HepG2 (cell line): ENCODE measurements around the gene HDGFL2. TPM values are rescaled to one million over a fixed set of nuclear protein-coding genes. Genes with fewer than 3 reads are reported as not detected.
A peak's percentile ranks its signal among the peaks of the same experiment; 100 is the strongest.

ENCODE experiments used
- ATAC-seq: fragments of 200-7000 bp; cut with Tn5 transposase; 3 replicates; pipeline ENCODE4 v1.9.1; 2020; ENCODE audit warnings: mild to moderate bottlenecking, moderate library complexity
- BruUV-seq: library from RNA; stranded (reverse); fragments of 400-500 nt; replicated peaks from 2 replicates; lab custom pipeline; 2021; lab: Mats Ljungman, UMichigan
- CTCF ChIA-PET: fragments of 300-600 bp; formaldehyde crosslinking; extraction: SDS; loops from one replicate; lab custom pipeline; 2021; ENCODE audit warnings: low total read pairs, inconsistent platforms, low intra/inter-chr PET ratio; lab: Yijun Ruan, JAX
- POLR2A ChIA-PET: fragments of 350-600 bp; sonication (Branson Sonifier 250); formaldehyde crosslinking; loops from one replicate; lab custom pipeline; 2020; ENCODE audit warnings: antibody characterized with exemption, inconsistent platforms; lab: Yijun Ruan, JAX
- DNase-seq: peaks from one replicate; pipeline ENCODE4 v3.0.0-alpha.2; 2015; ENCODE audit warnings: low spot score
- FAIRE-seq: peaks from 3 replicates; lab custom pipeline; 2011; peaks lifted over from hg19 to GRCh38; lab: Jason Lieb, UNC
- H2AFZ ChIP-seq: one replicate; pipeline ENCODE4 v1.6.1; 2011; ENCODE audit warnings: low read length, inconsistent platforms
- H3K27ac ChIP-seq: fragments of 300-600 bp; 3 replicates; pipeline ENCODE4 v1.8.0; 2011; ENCODE audit warnings: mixed run types, mild to moderate bottlenecking, mixed read lengths, low read length, inconsistent platforms; ENCODE audit not compliant: insufficient read depth; ENCODE audit errors: extremely low read length
- H3K27me3 ChIP-seq, 2 experiments: fragments of 200-600 bp in 1 of 2; 2 replicates in 1 of 2; 3 replicates in 1 of 2; pipeline versions ENCODE4 v1.6.0 to v1.8.0; 2011; ENCODE audit warnings: low read length in 2 of 2, mild to moderate bottlenecking in 2 of 2, moderate library complexity in 2 of 2, inconsistent platforms in 1 of 2; ENCODE audit not compliant: insufficient read depth in 2 of 2, control insufficient read depth in 1 of 2
- H3K36me3 ChIP-seq, 2 experiments: fragments of 200-600 bp in 1 of 2; replicated peaks in 1 of 2; 2 replicates in 1 of 2; 3 replicates in 1 of 2; pipeline versions ENCODE4 v1.5.1 to v1.8.0; 2011; ENCODE audit warnings: low read length in 2 of 2, inconsistent platforms in 1 of 2; ENCODE audit not compliant: insufficient read depth in 2 of 2, control insufficient read depth in 1 of 2
- H3K4me1 ChIP-seq: 2 replicates; pipeline ENCODE4 v1.5.1; 2012; ENCODE audit warnings: low read length, inconsistent platforms; ENCODE audit not compliant: insufficient read depth
- H3K4me2 ChIP-seq: 2 replicates; pipeline ENCODE4 v1.6.0; 2011; ENCODE audit warnings: low read depth, low read length, inconsistent platforms
- H3K4me3 ChIP-seq, 3 experiments: fragments of 200-600 bp in 1 of 3; sonication (generic), shearing (Covaris generic) in 1 of 3; replicated peaks in 1 of 3; 2 replicates each; pipeline ENCODE4 v1.5.1; 2011 to 2016; ENCODE audit warnings: low read length in 3 of 3, inconsistent platforms in 2 of 3, low read depth in 2 of 3, mild to moderate bottlenecking in 2 of 3, control low read depth in 1 of 3, mixed read lengths in 1 of 3; ENCODE audit not compliant: insufficient read depth in 1 of 3
- H3K79me2 ChIP-seq: one replicate; pipeline ENCODE4 v1.6.1; 2011; ENCODE audit warnings: low read length, inconsistent platforms; ENCODE audit not compliant: insufficient read depth
- H3K9ac ChIP-seq: 2 replicates; pipeline ENCODE4 v1.6.0; 2011; ENCODE audit warnings: mild to moderate bottlenecking, low read depth, low read length, inconsistent platforms; ENCODE audit not compliant: insufficient read depth
- H3K9me3 ChIP-seq: 2 replicates; pipeline ENCODE4 v1.5.1; 2012; ENCODE audit warnings: mild to moderate bottlenecking, low read length
- H4K20me1 ChIP-seq: 2 replicates; pipeline ENCODE4 v1.6.0; 2011; ENCODE audit warnings: inconsistent platforms, mild to moderate bottlenecking, low read length, moderate library complexity; ENCODE audit not compliant: insufficient read depth
- IRF2 ChIP-seq: IDR thresholded peaks from 2 replicates; pipeline ENCODE4 v1.6.1; 2018; ENCODE audit warnings: missing genetic modification reagents, missing compliant biosample characterization
- PCBP1 ChIP-seq: fragments of 200-400 bp; formaldehyde crosslinking; IDR thresholded peaks from 2 replicates; pipeline ENCODE4 v1.6.1; 2017; ENCODE audit warnings: mild to moderate bottlenecking, low read depth, low read length, borderline replicate concordance
- SIX1 ChIP-seq: sonication (generic); formaldehyde crosslinking; IDR thresholded peaks from 2 replicates; pipeline ENCODE4 v1.4.0; 2020; ENCODE audit warnings: missing genetic modification reagents, borderline replicate concordance
- STAG1 ChIP-seq: sonication (generic); formaldehyde crosslinking; IDR thresholded peaks from 2 replicates; pipeline ENCODE4 v1.4.0; 2020; ENCODE audit warnings: missing genetic modification reagents
- ZFP36 ChIP-seq: fragments of 150-350 bp; IDR thresholded peaks from 2 replicates; pipeline ENCODE4 v1.6.1; 2018; ENCODE audit warnings: borderline replicate concordance, low read length, low read depth; ENCODE audit not compliant: partially characterized antibody
- ZMYM3 ChIP-seq: sonication (generic); formaldehyde crosslinking; IDR thresholded peaks from 2 replicates; pipeline ENCODE4 v1.5.1; 2020; ENCODE audit warnings: mild to moderate bottlenecking, missing genetic modification reagents
- ZNF629 ChIP-seq: sonication (generic); formaldehyde crosslinking; conservative IDR thresholded peaks from 2 replicates; pipeline ENCODE4 v1.5.0; 2020; ENCODE audit warnings: missing genetic modification reagents
- ZNF770 ChIP-seq: sonication (generic); formaldehyde crosslinking; IDR thresholded peaks from 2 replicates; pipeline ENCODE4 v1.5.0; 2020; ENCODE audit warnings: mild to moderate bottlenecking, missing genetic modification reagents
- WGBS: methylation state at CpG from one replicate; pipeline ENCODE4 v1.1.6; 2017; ENCODE audit warnings: low lambda C conversion rate; 5-methylcytosine and 5-hydroxymethylcytosine counted together
- in situ Hi-C: cut with HindIII; loops from 2 replicates; pipeline ENCODE4 v1.10.0; 2017; ENCODE audit warnings: low pct_unique_long_range_greater_than_20kb; ENCODE audit not compliant: extremely low pct_ligation_motif_present
- intact Hi-C: fragments of 100-400 bp; cut with micrococcal nuclease; formaldehyde crosslinking; loops from one replicate; pipeline ENCODE4 v1.10.0; 2022; ENCODE audit not compliant: unreplicated experiment
- polyA plus RNA-seq, 8 experiments: library from polyadenylated mRNA; depleted of rRNA in 3 of 8; stranded (reverse) in 7 of 8; unstranded in 1 of 8; fragments of >200 nt; fragmentation: Illumina TruSeq in 4 of 8; extraction: Trizol in 4 of 8; gene quantifications; 2 replicates each; pipeline versions ENCODE4 v1.2.1 to v1.2.3, GENCODE V29; 2011 to 2016; ENCODE audit warnings: low read depth in 4 of 8, missing spikeins in 1 of 8, mixed read lengths in 1 of 8; ENCODE audit not compliant: insufficient read depth in 1 of 8
- total RNA-seq, 5 experiments: library from RNA; depleted of rRNA; stranded (reverse); fragments of >200 nt; fragmentation: Illumina TruSeq; extraction: Trizol; gene quantifications; 2 replicates each; pipeline ENCODE4 v1.2.3, GENCODE V29; 2016; ENCODE audit warnings: low read depth in 1 of 5
- TF ChIP-seq, protein P1 (sequence below): sonication (generic); formaldehyde crosslinking; IDR thresholded peaks from 2 replicates; pipeline ENCODE4 v1.5.0; 2020; ENCODE audit warnings: mild to moderate bottlenecking, missing genetic modification reagents
- TF ChIP-seq, protein P2 (sequence below), 2 experiments: IDR thresholded peaks; 2 replicates each; pipeline ENCODE4 v1.6.1; 2011 to 2012; ENCODE audit warnings: low read length in 2 of 2, borderline replicate concordance in 1 of 2, low read depth in 1 of 2, mild to moderate bottlenecking in 1 of 2, moderate library complexity in 1 of 2
- TF ChIP-seq, protein P3 (sequence below): sonication (generic); formaldehyde crosslinking; IDR thresholded peaks from 2 replicates; pipeline ENCODE4 v1.5.0; 2020; ENCODE audit warnings: mild to moderate bottlenecking, missing genetic modification reagents, moderate library complexity

Gene HDGFL2
- total and polyA plus RNA-seq, 2 of the 13 experiments (the other 11 are each of a cell fraction or from before 2014, with no cell fraction given), result 20.0 to 51.1 TPM

DNA sequence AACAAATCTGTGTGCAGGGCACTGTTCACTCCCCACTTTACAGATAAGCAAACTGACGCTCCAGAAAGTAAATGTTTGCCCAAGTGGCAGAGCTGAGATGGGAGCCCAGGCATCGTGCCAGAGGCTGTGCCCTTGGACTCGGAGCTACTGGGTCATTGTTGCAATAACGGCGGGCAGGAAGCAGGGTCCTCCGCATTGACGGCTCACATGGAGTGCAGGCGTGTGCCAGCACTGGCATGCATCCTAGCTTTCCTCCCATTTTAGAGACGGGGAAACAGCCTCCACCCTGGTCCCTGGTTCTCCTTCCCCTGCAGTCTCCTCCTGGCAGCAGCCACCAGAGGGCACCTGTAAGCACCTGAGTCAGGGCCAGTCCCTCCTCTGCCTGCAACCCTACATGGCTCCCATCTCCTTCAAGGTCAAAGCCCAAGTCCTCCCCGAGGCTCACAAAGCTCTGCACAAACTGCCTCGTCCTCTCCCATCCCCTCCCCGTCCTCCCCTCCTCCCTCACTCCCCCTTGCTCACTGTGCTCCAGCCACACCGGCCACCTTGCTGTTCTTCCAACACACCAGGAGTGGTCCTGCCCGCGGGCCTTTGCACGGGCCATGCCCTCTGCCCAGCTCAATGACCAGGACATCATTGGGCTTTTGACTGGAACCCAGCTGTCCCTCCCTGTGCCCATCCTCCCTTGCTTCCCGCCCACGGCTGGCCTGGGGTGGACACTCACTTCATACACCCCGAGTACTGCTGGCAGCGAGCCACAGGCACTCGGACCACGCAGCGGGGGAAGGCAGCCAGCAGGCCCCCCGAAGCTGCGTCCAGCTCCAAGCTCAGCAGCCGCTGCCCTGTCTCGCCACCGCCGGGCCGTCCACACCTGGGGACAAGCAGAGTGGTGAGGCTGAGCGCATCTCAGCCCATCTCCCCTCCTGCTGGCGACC lies 75.5 kb downstream of the HDGFL2 start:
- BruUV-seq, result no TSS peak
- Histone ChIP-seq H3K27ac (no peak overlapping the region), H2AFZ (no peak overlapping the region), H3K79me2 (no peaks in the 10 kb centered on the region), H3K9ac (no peak overlapping the region), H3K27me3 (no peaks in the 10 kb centered on the region), H3K9me3 (no peaks in the 10 kb centered on the region), H3K36me3 (peaks cover 26 to 40% of the 10 kb centered on the region in 2 experiments; a peak in 4 of 5 replicates), H3K4me1 (peaks cover 2% of the 10 kb centered on the region), H3K4me3 (no peak overlapping the region), H4K20me1 (no peaks in the 10 kb centered on the region), H3K4me2 (no peak overlapping the region)
- WGBS, result 84% methylated on average over 25 of the region's 32 CpGs
- CTCF ChIA-PET, result no interaction called here
- ATAC-seq (peak; percentile 37), DNase-seq (no peak), FAIRE-seq (no peak)
- POLR2A ChIA-PET, result interaction anchor here (0.6 to 1.2 kb wide), 2 partner anchors 47 to 89 kb away, joined by 3 read pairs; no protein-coding TSS in a partner anchor
- intact Hi-C loops, result no loop called here
- in situ Hi-C loops, result no loop called here
- TF ChIP-seq, protein P1, sequence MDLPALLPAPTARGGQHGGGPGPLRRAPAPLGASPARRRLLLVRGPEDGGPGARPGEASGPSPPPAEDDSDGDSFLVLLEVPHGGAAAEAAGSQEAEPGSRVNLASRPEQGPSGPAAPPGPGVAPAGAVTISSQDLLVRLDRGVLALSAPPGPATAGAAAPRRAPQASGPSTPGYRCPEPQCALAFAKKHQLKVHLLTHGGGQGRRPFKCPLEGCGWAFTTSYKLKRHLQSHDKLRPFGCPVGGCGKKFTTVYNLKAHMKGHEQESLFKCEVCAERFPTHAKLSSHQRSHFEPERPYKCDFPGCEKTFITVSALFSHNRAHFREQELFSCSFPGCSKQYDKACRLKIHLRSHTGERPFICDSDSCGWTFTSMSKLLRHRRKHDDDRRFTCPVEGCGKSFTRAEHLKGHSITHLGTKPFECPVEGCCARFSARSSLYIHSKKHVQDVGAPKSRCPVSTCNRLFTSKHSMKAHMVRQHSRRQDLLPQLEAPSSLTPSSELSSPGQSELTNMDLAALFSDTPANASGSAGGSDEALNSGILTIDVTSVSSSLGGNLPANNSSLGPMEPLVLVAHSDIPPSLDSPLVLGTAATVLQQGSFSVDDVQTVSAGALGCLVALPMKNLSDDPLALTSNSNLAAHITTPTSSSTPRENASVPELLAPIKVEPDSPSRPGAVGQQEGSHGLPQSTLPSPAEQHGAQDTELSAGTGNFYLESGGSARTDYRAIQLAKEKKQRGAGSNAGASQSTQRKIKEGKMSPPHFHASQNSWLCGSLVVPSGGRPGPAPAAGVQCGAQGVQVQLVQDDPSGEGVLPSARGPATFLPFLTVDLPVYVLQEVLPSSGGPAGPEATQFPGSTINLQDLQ (CRISPR knock-in tag), result no peak
- TF ChIP-seq ZMYM3 (CRISPR knock-in tag), result peak; percentile 89
- TF ChIP-seq, protein P2, sequence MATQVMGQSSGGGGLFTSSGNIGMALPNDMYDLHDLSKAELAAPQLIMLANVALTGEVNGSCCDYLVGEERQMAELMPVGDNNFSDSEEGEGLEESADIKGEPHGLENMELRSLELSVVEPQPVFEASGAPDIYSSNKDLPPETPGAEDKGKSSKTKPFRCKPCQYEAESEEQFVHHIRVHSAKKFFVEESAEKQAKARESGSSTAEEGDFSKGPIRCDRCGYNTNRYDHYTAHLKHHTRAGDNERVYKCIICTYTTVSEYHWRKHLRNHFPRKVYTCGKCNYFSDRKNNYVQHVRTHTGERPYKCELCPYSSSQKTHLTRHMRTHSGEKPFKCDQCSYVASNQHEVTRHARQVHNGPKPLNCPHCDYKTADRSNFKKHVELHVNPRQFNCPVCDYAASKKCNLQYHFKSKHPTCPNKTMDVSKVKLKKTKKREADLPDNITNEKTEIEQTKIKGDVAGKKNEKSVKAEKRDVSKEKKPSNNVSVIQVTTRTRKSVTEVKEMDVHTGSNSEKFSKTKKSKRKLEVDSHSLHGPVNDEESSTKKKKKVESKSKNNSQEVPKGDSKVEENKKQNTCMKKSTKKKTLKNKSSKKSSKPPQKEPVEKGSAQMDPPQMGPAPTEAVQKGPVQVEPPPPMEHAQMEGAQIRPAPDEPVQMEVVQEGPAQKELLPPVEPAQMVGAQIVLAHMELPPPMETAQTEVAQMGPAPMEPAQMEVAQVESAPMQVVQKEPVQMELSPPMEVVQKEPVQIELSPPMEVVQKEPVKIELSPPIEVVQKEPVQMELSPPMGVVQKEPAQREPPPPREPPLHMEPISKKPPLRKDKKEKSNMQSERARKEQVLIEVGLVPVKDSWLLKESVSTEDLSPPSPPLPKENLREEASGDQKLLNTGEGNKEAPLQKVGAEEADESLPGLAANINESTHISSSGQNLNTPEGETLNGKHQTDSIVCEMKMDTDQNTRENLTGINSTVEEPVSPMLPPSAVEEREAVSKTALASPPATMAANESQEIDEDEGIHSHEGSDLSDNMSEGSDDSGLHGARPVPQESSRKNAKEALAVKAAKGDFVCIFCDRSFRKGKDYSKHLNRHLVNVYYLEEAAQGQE (IDR thresholded peaks at IDR 0.05; ENCODE audit: borderline replicate concordance in 1 of 2, low read depth in 1 of 2, low read length in 2 of 2), result no peak
- no peak for TF ChIP-seq IRF2 (CRISPR knock-in tag)
- no peak for TF ChIP-seq SIX1 (CRISPR knock-in tag)
- peak; percentile 26; the same call in 1 of the 2 replicates for TF ChIP-seq STAG1 (CRISPR knock-in tag)
- 0 out of 2 replicates have a peak, but pooled peaks have one; percentile 22 for TF ChIP-seq ZNF770
- TF ChIP-seq ZFP36, result peak; percentile 64
- TF ChIP-seq PCBP1, result 0 out of 2 replicates have a peak, but pooled peaks have one; percentile 40
- peak; percentile 78 for TF ChIP-seq ZNF629 (CRISPR knock-in tag)
- TF ChIP-seq, protein P3, sequence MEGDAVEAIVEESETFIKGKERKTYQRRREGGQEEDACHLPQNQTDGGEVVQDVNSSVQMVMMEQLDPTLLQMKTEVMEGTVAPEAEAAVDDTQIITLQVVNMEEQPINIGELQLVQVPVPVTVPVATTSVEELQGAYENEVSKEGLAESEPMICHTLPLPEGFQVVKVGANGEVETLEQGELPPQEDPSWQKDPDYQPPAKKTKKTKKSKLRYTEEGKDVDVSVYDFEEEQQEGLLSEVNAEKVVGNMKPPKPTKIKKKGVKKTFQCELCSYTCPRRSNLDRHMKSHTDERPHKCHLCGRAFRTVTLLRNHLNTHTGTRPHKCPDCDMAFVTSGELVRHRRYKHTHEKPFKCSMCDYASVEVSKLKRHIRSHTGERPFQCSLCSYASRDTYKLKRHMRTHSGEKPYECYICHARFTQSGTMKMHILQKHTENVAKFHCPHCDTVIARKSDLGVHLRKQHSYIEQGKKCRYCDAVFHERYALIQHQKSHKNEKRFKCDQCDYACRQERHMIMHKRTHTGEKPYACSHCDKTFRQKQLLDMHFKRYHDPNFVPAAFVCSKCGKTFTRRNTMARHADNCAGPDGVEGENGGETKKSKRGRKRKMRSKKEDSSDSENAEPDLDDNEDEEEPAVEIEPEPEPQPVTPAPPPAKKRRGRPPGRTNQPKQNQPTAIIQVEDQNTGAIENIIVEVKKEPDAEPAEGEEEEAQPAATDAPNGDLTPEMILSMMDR (CRISPR knock-in tag), result peak; percentile 60
